Ishikawa (cell line): Measurements from ENCODE around the gene BMERB1.

ENCODE experiments used
- CEBPB ChIP-seq: IDR thresholded peaks from 2 replicates; pipeline ENCODE4 v1.6.1; 2012
- CREB1 ChIP-seq: IDR thresholded peaks from 2 replicates; pipeline ENCODE4 v1.6.1; 2012; ENCODE audit warnings: low read depth
- EP300 ChIP-seq: IDR thresholded peaks from 2 replicates; pipeline ENCODE4 v1.6.1; 2012; ENCODE audit warnings: borderline replicate concordance
- RAD21 ChIP-seq: IDR thresholded peaks from 2 replicates; pipeline ENCODE4 v1.6.1; 2012; ENCODE audit warnings: low read depth
- TAF1 ChIP-seq: IDR thresholded peaks from 2 replicates; pipeline ENCODE4 v1.6.1; 2012; ENCODE audit warnings: low read depth, mild to moderate bottlenecking
- TCF12 ChIP-seq: IDR thresholded peaks from 2 replicates; pipeline ENCODE4 v1.6.1; 2012; ENCODE audit warnings: low read depth
- TEAD4 ChIP-seq: IDR thresholded peaks from 2 replicates; pipeline ENCODE4 v1.6.1; 2012
- YY1 ChIP-seq: IDR thresholded peaks from 2 replicates; pipeline ENCODE4 v1.6.1; 2012; ENCODE audit warnings: low read depth
- ZBTB7A ChIP-seq: IDR thresholded peaks from 2 replicates; pipeline ENCODE4 v1.6.1; 2012; ENCODE audit warnings: low read depth
- TF ChIP-seq, protein P1 (sequence below): IDR thresholded peaks from 2 replicates; pipeline ENCODE4 v1.6.1; 2012
- TF ChIP-seq, protein P2 (sequence below): IDR thresholded peaks from 2 replicates; pipeline ENCODE4 v1.6.1; 2012
- TF ChIP-seq, protein P3 (sequence below): IDR thresholded peaks from 2 replicates; pipeline ENCODE4 v1.6.1; 2012; ENCODE audit warnings: low read depth, mild to moderate bottlenecking

DNA sequence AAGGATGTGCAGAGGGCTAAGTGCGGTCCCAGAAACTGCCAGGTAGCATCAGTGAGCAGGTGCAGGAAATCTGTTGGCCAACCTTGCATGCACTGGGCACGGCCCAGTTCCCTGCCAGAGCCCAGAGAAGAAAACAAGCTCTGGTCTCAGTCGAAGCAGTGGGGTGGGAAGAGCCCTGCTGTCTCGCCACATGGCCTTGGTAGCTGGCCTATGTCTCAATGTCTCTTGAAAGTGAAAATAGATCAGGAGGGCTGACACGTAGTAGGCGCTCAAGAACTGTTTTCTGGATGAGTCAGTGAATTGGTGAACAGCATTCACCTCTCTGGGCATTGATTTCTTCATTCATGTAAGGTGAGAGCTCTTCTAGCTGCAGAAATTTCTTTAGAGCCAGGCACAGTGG is 118.1 kb downstream of the BMERB1 start:
- TF ChIP-seq, protein P1, sequence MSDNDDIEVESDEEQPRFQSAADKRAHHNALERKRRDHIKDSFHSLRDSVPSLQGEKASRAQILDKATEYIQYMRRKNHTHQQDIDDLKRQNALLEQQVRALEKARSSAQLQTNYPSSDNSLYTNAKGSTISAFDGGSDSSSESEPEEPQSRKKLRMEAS = no peak
- TF ChIP-seq TEAD4 (no peak), EP300 (no peak), CREB1 (no peak), TAF1 (no peak), TCF12 (no peak), YY1 (no peak), ZBTB7A (no peak), CEBPB (no peak), RAD21 (no peak)
- TF ChIP-seq, protein P2, sequence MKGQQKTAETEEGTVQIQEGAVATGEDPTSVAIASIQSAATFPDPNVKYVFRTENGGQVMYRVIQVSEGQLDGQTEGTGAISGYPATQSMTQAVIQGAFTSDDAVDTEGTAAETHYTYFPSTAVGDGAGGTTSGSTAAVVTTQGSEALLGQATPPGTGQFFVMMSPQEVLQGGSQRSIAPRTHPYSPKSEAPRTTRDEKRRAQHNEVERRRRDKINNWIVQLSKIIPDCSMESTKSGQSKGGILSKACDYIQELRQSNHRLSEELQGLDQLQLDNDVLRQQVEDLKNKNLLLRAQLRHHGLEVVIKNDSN = no peak
- TF ChIP-seq, protein P3, sequence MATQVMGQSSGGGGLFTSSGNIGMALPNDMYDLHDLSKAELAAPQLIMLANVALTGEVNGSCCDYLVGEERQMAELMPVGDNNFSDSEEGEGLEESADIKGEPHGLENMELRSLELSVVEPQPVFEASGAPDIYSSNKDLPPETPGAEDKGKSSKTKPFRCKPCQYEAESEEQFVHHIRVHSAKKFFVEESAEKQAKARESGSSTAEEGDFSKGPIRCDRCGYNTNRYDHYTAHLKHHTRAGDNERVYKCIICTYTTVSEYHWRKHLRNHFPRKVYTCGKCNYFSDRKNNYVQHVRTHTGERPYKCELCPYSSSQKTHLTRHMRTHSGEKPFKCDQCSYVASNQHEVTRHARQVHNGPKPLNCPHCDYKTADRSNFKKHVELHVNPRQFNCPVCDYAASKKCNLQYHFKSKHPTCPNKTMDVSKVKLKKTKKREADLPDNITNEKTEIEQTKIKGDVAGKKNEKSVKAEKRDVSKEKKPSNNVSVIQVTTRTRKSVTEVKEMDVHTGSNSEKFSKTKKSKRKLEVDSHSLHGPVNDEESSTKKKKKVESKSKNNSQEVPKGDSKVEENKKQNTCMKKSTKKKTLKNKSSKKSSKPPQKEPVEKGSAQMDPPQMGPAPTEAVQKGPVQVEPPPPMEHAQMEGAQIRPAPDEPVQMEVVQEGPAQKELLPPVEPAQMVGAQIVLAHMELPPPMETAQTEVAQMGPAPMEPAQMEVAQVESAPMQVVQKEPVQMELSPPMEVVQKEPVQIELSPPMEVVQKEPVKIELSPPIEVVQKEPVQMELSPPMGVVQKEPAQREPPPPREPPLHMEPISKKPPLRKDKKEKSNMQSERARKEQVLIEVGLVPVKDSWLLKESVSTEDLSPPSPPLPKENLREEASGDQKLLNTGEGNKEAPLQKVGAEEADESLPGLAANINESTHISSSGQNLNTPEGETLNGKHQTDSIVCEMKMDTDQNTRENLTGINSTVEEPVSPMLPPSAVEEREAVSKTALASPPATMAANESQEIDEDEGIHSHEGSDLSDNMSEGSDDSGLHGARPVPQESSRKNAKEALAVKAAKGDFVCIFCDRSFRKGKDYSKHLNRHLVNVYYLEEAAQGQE = no peak
